HG03196 (cell line): Measurements from ENCODE around the gene SETD3.

Experiments
- ATAC-seq: cut with Tn5 transposase; IDR thresholded peaks from one replicate; pipeline ENCODE4 v1.9.1; 2021; ENCODE audit not compliant: unreplicated experiment

SETD3 gene

DNA sequence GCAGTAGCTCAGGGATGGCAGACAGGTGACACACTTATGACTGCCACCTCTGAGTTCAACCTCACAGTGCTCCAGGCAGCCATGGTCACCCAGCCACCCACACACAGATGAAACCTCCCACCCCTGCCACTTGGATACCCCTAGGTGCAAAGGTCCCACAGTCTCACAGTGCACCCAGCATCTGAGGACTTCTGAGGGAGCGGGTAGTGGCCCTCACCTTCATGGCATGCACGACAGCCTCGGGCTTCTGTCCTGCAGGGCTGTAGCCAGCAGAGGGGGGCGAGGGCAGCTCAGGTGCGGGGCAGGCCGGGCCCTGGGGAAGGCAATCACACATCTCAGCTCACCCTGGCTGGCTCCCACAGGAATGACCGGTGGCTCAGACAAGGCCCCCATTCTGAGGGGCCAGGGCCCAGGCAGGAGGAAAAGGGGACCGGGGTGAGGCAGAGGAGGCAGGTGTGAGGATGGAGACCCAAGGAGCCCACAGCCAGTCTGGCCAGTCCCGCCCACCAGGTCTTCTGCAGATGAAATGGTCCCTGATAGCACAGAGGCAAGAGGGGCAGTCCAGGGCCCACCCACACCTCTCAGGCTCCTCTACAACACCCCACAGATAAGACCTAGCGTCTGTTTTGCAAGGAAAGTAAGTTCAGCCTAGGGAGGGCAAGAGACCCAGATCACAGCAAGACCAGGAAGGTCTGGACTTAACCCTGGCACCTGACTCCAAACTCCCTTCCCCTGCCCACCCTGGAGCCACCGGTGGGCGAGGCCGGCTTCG lies 36.4 kb upstream of the SETD3 start:
- ATAC-seq, result no peak

DNA sequence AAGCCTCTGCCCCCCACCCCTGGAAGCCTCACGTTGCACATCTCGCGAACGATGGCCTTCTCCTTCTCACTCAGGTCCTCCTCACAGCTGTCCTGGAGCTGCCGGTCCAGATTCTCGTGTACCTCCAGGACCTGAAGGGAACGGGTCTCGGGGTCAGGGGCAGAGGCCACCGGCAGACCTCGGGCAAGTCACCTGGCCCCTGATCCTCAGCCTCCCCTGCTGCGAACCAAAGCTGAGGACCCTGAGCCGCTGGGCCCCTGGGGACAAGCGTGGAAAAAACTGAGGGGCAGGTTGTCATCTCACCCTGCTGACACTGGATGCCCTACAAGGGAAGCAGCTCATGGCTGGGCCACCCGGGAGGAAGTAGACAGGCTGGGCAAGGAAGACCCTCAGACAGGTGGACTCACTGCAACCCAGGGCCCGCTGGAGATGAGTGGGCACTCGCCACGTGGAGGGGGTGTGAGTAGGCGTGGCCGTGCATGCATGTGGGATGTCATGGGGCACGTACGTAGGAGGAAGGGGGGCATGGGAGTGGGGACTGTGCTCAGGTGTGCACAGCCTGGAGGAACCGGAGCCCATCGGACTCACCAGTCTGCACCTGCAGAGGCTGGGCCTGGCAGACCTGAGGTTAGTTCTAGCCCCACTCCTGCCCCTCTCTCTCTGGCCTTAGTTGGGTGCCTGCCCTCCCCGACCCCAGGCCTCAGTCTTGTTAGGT lies 35.7 kb upstream of the SETD3 start:
- ATAC-seq, result no peak

DNA sequence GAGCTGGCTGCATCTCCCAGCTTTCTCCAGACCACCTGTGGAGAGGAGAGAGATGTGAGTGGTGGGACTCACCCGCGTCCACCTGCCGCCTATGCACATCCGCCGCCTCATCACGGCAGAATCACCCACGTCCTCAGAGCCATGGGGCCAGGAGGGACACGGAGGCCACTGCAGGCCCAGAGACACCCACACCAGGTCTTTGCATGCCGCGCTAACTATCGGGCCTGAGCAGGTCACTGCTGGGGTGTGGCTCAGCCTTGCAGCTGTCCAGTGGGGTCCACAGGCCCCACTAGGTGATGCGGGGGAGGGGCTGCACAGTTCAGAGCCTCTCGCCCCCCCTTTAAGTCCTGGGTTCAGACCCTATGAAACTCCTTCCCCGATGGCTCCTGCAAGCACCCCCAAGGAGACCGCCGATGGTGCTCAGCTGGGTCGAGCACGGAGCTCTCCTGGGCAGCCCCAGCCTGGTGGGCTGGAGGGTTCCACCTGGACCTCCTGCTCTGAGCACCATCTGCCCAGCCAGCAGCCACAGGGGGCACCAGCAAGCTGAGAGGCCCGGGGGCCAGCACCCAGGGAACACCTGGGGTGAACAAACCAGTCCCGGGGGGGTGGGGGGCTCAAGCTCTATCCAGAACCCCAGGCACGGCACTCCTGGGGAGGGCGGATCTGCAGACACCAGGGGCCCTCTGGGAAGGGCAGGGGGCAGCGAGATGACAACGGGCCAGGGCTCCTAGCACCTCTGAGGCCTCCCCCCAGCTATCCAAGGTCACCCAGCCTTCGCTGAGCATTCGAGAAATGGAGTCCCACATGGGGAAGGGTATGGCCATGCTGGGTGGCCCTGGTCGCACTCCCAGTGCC lies 34.9 kb upstream of the SETD3 start:
- no peak for ATAC-seq

DNA sequence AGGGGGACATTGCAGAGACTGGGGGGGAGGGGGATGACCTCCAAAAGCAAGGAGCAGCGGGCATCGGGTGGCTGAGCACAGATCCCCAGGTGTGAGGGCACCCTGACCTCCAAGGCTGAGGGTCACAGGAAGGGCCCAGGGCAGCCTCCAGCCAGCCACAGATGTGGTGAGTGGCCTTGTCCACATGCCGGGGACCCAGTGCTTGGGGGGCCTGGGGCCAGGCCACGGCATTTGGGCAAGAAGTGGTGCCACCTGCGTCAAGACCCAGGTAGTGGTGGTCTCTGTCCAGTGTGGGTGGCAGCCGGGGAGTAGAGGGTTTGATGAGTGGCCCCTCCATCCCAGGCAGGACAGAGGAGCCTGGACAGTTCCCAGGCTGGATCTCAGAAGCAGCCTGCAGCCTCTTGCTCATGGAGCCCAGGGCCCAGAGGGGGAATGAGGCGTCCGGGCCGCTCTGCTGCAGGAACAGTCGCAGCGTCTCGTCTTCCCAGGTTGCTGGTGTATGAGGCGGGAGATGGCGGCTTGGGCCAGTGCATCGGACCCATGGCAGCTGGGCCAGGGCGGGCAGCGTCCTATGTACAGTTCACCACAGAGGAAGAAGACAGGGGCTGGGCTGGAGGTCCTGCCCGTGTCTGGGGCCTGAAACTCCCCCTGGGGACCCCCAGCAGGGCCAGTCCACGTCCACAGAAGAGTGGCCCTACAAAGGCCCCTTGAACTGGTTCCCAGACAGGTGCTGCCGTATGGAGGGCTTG lies 34.1 kb upstream of the SETD3 start:
- no peak for ATAC-seq

DNA sequence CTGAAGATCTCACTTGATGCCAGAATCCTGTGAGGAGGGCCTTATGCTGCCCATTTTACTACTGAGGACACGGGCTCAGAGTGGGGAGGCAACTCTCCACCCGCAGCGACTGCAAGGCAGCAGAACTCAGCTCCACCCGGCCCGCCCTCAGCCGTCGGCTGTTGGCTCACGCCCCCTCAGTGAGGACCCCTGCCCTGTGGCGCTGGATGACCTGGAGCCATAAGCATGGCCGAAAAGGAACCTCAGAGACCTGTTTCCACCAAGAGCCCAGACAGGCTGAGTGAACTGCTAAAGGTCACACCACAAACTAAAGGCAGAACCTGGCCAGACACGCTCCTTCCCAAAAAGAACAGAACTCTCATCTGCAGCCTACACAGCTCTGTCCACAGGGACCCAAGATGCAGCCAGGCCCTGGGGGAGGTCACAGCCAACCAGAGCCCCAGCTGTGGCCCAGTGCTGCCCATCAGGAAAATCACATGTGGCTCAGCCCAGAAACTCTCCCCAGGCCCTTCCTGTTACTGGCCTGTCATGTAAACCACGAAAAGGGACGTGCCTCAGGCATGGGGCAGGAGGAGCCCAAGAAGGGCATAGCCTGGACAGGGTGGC lies 33.4 kb upstream of the SETD3 start:
- no peak for ATAC-seq

DNA sequence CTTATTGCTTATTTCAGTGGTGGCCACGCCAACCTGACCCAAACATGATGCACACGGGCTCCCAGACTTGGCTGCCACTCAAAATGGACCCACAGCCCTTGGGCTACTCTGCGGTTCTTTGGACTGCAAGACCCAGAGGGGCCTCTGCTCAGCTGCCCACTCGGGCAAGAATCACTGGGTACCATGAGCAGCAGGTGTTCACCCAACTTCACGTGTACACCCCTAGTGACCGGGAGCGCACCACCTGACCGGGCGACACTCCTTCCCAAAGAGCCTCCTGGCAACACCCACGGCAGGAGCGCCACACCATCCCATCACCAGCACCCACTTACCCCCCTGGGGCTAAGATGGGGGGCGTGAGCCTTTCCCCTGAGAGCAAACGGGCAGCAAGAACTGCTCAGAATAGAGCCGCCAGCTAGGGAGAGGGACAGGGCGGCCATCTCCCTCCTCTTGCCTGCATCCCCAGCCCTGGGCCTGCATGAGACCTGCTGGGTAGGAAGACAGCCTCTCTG lies 32.6 kb upstream of the SETD3 start:
- ATAC-seq, result no peak

DNA sequence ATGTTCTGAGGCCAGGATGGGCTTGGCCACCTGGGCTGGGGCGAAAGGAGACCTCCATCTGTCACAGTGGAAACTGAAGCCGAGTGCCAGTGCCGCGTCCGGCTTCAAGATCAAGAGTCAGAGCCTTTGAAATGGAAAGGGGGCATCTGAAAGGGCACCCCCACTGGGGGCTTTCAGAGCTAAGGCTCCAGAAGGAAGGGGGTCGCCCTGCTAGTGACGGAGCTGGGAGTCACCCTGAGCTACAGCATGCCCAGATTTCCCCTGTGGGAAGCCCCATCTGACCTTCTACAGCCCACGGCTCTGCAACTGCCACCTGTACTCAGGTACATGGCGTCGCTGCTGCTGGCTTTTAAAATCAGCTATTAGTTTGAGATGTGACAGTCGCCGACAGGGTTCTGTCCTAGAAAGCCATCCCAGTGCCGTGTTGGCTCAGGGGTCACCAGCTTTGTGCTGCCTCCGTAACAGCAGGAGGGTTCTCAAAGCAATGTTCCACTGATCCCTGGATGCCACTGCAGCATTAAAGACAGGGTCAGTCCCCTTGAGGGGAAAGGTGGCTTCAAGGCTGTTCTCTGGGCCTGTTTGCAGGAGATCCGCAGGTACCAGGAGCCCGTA lies 32.0 kb upstream of the SETD3 start:
- no peak for ATAC-seq

DNA sequence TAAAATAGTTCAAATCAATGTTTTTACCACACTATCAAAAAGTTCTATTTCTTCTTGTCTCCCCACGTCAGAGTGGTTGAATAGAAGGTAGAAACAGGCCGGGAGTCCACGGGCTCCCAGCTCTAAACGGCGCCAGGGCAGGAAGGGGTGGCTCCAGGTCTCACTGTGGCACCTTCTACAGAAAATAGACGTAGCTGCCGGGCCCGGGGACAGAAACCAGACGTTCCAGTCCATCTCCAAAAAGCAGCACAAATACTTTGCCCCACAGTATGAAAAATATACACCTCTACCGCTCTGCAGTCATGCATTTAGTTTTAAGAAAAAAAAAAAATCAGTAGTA lies 31.4 kb upstream of the SETD3 start:
- no peak for ATAC-seq

DNA sequence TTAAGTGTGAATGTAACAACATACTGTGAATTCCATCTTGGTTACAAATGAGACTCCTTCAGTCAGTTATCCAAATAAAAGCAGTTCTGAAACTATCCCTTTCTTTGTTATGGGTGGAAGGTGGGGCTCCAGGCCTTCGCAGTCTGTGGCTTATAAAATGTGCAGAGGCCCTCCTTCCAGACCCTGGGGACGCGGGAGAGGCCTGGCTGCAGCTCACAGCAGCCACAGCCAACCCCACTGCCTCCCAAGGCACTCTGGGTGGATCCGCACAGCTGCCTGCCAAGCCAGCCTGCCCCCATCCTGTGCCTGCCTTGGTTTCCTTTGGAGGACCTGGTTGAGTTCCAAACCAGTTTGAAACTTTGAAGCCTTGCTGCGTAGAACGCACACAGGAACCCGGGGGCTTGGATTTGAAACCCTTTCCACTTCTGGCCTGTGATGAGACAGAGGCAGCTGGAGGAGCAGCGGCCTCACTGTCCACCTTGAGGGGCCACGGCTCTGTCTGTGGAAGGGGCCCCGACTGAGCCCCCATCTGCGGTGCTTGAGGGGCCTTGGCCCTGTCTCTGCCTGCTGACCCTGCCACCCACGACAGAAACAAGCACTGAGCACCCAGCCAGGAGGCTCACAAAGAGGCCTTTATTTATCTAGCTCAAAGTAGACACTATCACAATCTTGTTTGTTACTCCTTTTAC lies 30.9 kb upstream of the SETD3 start:
- no peak for ATAC-seq

DNA sequence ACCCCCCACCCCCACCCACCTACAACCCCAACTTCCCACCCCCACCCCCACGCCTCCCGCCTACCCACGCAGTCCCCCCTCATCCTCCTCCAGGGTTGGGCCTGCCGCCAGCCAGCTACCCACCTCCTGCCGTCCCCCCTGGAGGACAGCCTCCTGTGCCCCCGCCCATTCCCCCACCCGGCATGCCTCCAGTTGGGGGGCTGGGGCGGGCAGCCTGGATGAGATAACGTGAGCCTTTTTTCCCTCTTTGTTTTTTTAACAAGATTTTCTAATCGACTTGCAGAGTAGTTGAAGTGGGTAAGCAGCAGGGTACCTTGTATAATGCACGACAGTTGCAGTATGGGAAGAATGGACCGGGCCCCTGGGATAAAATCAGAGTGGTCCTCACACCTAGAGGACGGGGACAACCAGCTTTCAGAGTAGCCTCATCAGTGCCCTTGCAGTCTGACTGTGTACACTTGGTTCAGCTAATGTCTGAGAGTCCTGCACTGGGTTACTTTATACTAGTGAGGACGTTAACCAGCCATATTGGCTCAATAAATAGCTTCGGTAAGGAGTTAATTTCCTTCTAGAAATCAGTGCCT lies 30.0 kb upstream of the SETD3 start:
- no peak for ATAC-seq

DNA sequence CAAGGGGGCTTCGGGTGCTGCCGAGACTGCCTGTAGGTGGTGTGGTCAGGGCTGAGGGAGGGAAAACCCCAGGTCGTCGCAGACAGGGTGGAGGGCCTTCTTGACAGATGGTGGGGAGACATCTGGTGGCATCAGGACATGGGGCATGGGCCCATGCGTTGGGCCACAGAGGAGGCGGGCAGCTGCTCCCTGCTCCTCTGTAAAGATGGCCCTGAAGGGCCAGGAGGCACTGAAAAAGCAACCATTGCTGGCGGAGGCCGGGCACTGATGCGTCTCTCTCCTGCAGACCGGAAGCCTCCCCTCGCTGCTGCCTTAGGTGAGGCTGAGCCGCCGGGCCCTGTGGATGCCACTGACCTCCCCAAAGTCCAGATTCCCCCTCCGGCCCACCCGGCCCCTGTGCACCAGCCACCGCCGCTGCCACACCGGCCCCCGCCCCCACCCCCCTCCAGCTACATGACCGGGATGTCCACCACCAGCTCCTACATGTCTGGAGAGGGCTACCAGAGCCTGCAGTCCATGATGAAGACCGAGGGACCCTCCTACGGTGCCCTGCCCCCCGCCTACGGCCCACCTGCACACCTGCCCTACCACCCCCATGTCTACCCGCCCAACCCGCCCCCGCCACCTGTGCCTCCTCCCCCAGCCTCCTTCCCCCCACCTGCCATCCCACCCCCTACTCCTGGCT lies 29.4 kb upstream of the SETD3 start:
- ATAC-seq, result no peak

DNA sequence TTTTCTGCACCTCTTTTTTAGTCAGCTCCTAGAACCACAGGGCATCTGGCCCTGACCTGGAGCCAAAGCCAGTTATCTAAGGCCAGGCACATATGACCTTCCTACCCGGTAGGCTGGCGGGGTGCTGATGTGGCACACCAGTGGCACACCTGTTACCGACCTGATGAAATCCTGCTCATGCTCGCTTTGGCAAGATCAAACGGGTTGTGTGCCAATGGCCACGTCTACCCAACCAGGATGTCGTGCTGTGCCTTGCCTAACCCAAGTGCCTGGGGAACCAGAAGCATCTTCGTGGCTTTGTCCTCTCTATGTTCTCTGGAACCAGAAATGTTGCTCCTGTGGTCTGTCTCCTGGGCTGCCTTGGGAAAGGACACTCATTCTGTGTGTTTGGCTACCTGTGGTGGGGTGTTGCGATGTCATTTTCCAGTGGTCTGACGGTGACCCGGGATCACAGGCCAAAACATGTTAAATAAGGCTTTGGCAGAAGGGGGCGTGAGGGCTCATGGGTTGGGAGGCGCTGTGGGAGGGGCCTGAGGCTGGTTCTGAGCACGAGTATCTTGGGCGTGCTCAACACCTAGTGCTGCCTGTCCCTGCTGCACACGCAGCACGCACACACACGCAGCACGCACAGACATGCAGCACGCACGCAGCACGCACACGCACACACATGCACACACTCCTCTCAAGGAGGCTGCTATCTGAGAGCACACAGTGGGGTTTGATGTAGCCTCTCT lies 28.4 kb upstream of the SETD3 start:
- ATAC-seq, result no peak

DNA sequence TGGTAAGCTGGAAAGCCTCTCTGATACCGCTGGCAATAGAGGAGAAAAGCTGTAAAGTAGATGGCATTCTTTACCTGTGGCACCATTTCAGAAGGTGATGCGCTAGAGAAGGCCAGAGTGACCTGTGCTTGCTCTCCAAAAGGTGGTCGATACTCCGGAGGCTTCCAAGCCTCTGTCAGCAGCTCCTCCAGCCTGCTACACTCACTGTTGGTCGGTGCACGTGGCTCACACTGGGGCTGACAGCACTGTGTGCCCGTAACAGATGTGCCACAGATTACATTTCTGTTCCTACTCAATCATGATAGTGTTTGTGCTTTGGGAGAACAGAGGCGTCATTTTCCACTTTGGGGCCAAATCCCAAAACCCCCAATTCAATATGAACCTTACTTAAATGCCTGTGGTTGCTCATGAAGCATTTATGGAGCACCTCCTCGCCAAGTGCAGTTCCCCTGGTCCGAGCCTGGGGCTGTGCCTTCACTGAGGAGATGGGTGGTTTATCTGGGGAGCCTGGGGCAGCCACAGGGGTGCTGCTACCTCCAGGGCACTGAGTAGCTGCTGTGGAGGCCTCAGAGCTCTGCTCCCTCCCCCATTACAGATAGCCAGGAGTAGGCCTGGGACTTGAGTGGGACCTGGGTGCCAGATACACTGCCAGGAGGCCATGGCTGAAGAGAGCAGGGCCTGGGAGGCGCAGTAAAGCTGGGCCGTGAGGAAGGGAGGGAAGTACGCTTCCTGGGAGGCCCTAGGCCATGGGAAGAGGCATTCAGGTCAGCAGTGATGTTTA lies 27.4 kb upstream of the SETD3 start:
- no peak for ATAC-seq

DNA sequence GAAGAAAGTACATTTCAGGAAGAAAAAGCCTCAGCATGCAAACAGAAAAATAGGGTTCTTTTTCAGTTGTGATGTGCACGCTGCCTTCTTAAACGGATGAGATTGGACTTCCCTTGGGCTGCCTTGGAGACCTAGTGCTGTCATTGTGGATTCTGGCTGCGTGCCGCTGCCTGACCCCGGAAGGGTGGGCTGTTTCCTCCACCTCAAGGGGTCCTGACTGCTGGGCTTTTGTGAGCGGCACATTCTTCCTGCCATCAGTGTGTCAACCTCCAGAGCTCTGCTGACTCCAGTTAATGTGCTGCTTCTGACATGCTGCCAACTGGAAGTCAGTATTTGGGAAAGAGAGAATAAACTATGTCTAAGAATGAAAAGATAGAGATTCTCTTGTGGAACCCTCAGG lies 25.6 kb upstream of the SETD3 start:
- ATAC-seq, result no peak

DNA sequence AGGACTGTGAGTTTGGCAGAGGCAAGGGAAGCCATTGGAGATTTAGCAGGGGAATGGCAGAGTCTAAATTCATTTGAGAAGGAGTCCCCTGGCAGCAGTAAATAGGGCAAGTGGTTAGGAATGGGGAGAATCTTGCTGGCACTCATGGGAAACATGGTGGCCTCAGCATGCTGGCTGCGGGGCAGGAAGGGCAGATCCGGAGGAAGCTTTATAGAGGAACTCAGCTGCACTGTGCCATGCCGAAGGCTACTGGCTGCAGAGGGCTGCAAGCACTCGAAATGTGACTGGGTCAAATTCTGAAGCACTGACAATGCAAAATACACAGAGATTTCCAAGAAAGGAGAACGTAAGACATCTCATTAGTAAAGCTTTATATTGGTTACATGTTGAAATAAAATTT lies 24.4 kb upstream of the SETD3 start:
- no peak for ATAC-seq

DNA sequence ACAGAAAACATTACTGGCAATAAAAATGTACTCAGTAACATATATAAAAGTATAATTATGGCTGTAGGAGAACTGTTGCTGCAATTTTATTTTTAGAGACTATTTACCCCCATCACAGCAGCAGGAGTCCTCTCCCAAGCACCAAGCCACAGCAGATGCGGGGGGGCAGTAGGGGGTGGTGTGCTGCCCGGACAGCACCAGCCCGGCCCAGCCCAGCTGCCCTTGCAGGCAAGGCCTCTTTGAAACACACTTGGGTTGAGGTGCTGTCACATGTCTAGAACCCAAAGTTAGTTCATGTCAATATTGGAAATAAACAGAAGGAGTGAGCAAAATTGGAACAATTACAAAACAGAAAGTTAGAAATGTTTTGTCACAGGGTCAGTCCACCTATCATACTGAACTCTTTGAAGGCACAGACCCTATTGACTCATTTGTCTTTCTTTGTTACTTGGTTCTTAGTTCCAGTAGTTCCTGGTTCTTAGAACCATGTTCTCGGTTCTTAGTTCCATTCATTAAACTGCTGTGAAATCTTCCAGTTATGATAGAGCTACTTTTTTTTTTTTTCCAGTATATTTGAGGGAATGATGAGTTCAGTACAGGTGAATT lies 23.3 kb upstream of the SETD3 start:
- no peak for ATAC-seq

DNA sequence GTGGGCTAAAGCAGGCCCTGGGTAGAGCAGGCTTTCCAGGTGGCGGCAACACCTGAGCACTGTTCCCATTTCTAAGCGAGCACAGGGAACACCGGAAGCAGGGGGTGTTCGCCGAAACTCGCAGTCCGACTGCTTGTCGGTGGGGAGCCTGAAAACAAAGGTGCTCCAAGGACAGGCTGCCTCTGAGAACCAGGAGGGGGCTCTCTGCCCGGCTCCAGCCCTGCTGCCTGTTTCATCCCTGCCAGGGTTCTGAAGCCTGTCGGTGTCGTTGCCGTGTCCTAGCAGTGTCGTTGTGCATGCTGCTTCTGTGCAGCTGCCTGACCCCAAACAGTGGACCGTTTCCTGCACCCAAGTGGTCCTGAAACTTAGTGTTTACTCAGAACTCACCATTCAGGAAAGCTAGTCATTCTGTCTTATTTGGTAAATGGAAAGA lies 22.3 kb upstream of the SETD3 start:
- ATAC-seq, result no peak
